HG03342 (cell line): ENCODE results near the gene HIP1.
"Not testable (repeated sequence)": the region's sequence is repeated elsewhere in the genome, so short reads cannot be mapped to it uniquely, and the experiment has no call there.

Source experiments
- ATAC-seq: cut with Tn5 transposase; IDR thresholded peaks from one replicate; pipeline ENCODE4 v1.9.1; 2021; ENCODE audit warnings: mild to moderate bottlenecking, moderate library complexity; ENCODE audit not compliant: unreplicated experiment

HIP1 gene

DNA sequence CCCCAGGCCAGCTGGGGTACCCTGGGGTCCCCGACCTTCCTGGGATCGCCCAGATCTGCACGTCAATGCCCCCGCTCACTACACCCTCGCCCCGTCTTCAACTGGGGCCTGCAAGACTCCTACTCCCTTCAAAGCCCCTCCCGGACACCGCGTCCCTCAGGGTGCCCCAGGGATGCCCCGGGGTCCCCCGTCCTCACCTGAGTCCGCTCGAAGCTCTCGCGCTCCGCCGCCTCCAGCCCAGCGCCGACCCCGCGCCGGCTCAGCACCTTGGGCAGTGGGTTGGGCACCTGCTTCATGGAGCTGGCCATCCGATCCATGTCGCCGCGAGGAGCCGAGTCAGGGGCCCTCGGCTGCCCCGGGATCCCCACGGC, at the start of gene HIP1:
Gene HIP1, minus strand, starts transcription at position 338 of the 371 bp plus-strand sequence. Its CDS starts 21 bp downstream, at position 317.
- ATAC-seq = no peak

DNA sequence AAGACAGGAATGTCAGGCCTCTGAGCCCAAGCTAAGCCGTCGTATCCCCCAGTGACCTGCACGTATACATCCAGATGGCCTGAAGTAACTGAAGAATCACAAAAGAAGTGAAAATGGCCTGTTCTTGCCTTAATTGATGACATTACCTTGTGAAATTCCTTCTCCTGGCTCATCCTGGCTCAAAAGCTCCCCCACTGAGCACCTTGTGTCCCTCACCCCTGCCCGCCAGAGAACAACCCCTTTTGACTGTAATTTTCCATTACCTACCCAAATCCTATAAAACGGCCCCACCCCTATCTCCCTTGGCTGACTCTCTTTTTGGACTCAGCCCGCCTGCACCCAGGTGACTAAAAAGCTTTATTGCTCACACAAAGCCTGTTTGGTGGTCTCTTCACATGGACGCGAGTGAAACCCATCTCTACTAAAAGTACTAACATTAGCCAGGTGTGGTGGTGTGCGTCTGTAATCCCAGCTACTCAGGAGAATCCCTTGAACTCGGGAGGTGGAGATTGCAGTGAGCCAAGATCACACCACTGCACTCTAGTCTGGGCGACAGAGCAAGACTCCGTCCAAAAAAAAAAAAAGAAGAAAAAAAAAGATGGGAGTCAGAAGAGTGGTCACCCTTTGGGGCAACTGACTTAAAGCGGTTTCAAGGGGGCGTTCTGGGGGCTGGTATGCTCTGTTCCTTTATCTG, 49.6 kb upstream of the HIP1 start:
- not testable (repeated sequence) for ATAC-seq

DNA sequence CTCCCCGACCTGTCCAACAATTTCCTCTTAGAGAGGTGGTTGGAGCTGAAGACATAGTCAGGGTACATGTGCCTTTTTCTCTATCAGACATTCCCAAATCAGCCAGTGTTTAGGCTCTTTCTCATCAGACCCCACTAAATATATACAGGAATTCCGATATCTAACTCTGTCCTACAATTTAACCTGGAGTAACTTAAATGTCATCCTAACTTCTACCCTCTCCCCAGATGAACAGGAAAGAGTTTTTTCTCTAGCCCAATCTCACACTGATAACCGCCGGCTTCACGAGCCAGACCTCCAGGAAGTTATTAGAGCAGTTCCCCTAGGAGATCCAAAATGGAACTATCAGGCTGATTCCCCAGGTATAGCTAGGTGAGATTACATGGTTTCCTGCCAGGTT, 44.3 kb upstream of the HIP1 start:
- not testable (repeated sequence) for ATAC-seq

DNA sequence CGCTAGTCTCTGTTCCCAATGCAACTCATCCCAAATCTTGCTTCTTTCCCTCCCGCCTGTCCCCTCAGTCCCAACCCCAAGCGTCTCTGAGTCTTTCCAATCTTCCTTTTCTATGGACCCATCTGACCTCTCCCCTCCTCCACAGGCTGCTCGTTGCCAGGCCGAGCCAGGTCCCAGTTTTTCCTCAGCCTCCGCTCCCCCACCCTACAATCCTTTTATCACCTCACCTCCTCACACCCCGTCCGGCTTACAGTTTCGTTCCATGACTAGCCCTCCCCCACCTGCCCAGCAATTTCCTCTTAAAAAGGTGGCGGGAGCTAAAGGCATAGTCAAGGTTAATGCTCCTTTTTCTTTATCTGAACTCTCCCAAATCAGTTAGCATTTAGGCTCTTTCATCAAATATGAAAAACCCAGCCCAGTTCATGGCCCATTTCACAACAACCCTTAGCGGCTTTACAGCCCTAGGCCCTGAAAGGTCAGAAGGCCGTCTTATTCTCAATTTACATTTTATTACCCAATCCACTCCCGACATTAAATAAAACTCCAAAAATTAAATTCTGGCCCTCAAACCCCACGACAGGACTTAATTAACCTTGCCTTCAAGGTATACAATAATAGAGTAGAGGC, 42.0 kb upstream of the HIP1 start:
- not testable (repeated sequence) for ATAC-seq

DNA sequence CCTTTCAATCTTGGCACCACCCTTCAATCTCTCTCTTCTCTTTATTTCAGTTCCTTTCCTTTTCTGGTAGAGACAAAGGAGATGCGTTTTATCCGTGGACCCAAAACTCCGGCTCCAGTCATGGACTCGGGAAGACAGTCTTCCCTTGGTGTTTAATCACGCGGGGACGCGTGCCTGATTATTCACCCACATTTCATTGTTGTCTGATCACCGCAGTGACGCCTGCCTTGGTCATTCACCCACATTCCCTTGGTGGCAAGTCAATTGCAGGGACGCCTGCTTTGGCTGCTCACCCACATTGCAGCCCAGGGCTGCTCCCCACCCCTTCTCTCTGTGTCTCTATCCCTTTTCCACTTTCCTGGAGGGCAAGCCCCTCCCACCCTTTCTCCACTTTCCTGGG, 40.8 kb upstream of the HIP1 start:
- not testable (repeated sequence) for ATAC-seq

DNA sequence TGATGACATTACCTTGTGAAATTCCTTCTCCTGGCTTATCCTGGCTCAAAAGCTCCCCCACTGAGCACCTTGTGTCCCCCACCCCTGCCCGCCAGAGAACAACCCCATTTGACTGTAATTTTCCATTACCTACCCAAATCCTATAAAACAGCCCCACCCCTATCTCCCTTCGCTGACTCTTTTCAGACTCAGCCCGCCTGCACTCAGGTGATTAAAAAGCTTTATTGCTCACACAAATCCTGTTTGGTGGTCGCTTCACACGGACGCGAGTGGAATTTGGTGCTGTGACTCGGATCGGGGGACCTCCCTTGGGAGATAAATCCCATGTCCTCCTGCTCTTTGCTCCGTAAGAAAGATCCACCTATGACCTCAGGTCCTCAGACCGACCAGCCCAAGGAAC, 40.3 kb upstream of the HIP1 start:
- not testable (repeated sequence) for ATAC-seq

DNA sequence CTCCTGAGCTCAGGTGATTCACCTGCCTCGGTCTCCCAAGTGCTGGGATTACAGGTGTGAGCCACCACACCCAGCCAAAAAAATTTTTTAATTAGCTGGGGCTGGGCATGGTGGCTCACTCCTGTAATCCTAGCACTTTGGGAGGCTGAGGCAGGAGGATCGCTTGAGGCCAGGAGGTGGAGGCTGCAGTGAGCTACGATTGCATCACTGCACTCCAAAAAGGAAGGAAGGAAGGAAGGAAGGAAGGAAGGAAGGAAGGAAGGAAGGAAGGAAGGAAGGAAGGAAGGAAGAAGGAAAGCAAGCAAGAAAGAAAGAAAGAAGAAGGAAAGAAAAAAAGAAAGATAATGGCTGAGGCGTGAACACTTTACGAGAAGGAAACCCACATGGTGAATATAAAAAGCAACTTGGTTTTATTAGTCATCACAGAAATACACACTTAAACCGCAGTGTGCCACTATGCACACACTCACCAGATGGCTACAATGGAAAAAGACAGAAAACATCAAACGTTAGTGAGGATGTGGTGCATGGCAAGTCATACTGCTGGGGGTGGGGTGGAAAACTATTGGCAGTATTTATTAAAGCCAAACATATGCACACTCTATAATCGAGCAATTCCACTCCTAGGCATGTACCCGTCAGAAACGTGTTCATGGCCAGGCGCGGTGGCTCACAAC, 37.7 kb upstream of the HIP1 start:
- no peak for ATAC-seq

DNA sequence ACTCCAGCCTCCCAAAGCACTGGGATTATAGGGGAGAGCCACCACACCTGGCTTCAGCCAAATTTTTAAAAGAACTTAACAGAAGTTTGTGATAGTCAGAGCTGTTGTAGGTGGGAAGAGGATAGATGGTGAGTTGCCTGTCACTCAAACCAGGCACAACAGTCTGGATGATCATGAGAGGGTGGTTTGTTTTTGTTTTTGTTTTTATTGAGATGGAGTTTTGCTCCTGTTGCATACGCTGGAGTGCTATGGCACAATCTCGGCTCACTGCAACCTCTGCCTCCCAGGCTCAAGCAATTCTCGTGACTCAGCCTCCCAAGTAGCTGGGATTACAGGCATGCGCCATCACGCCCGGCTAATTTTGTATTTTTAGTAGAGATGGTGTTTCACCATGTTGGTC, 35.2 kb upstream of the HIP1 start:
- not testable (repeated sequence) for ATAC-seq

DNA sequence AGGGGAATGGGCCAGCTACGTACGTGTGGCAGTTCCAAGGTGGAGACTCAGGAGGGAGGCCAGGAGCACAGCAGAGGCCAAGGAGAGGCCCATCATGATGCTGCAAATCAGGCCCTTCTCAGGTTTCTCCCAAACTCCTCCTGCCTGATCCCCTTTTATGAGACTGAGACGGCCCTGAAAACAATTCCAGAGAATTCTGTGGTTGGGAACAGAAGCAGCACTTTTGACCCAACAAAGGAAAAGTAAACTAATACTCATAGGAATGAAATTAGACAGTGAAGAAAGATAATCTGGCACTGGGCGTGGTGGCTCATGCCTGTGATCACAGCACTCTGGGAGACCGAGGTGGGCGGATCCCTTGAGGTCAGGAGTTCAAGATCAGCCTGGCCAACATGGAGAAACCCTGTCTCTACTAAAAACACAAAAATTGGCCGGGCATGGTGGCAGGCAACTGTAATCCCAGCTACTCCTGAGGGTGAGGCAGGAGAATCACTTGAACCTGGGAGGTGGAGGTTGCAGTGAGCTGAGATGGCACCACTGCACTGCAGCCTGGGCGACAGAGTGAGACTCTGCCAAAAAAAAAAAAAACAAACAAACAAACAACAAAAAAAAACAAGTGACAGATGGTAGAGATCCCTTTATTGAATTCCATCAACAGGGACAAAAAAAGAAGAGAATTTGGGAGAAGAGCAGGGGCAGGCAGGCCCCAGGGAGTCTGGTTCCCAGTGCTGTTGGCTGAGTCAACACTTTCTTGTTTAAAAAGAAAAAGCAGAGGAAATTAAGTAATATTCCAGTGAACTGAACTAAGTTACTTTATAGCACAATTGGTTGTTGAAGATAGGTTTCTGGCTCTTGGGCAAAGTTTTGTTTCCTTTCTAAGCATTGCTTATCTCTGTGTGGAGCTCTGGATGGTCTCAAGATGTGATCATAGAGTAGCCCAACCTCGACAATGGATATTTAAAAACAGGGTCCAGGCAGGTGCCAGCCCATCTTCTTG, 33.6 kb upstream of the HIP1 start, which contains the start of gene CCL26:
Gene CCL26, minus strand, starts transcription at position 131 of the 997 bp plus-strand sequence. Its CDS starts 35 bp downstream, at position 96.
- ATAC-seq = no peak

DNA sequence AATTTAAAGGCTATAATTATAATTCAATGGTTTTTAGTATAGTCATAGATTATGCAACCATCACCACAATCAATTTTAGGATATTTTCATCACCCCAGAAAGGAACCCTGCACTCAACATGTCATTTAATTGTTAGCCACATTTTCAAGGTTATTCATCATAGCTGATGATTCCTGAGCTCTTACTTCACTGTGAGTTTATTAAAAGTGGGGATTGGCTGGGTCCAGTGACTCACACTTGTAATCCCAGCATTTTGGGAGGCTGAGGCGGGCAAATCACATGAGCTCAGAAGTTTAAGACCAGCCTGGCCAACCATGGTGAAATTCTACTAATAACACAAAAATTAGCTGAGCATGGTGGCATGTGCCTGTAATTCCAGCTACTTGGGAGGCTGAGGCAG, 32.5 kb upstream of the HIP1 start:
- no peak for ATAC-seq

DNA sequence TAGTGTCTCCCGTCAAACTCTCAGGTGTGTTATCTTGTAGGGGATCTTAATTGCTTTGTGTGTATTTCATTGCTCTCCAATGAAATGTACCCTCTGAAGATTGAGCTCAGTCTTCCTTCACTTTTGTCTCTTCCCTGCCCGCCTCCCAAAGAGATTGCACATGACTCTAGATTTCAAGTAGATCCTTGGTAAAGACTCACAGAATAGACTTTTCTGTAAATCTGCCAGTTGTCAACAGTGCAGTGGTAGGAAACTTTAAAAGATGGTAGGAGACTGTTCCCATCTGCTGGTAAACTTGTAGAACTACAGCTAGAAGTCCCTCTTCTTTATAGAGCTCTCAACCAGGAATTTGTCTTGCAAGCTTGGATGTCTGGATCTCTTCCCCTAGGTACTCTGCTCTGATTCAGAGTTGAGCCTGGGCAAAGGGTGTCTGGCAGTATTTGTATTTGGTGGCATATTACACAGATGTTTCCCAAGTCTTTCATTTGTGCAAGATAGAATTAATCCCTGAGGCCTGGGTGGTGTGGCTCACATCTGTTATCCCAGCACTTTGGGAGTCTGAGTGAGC, 23.7 kb upstream of the HIP1 start:
- no peak for ATAC-seq

DNA sequence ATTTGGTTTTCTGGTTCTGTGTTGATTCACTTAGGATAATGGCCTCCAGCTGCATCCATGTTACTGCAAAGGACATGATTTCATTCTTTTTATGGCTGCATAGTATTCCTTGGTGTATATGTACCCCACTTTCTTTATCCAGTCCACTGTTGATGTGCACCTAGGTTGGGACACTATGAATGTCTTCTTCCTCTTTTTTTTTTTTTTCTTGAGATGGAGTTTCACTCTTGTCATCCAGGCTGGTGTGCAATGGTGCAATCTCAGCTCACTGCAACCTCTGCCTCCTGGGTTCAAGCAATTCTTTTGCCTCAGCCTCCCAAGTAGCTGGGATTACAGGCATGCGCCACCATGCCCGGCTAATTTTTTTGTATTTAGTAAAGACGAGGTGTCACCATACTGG, 23.1 kb upstream of the HIP1 start:
- not testable (repeated sequence) for ATAC-seq

DNA sequence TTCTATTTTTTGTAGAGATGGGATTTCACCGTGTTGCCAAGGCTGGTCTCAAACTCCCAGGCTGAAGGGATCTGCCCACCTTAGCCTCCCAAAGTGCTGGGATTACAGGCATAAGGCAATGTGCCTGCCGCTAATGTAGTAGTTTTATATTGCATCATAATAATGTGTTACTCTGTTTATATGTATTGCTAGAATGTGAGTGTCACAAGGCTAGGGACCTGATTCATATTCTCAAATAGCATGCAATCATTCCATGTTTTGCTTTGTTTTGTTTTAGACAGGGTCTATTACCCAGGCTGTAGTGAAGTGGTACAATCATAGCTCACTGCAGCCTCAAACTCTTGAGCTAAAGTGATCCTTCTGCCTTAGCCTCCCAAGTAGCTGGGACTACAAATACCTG, 19.8 kb upstream of the HIP1 start:
- no peak for ATAC-seq

DNA sequence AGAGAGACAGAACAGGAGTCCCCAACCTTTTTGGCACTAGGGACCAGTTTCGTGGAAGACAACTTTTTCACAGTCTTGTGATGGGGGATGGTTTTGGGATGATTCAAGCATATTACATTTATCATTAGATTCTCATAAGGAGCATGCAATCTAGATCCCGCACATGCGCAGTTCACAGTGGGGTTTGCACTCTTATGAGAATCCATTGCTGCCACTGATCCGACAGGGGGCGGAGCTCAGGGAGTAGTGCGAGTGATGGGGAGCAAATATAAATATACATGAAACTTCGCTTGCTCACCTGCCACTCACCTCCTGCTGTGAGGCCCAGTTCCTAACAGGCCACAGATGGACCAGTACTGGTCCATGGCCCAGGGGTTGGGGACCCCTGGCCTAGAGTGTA, 19.1 kb upstream of the HIP1 start:
- ATAC-seq = no peak

DNA sequence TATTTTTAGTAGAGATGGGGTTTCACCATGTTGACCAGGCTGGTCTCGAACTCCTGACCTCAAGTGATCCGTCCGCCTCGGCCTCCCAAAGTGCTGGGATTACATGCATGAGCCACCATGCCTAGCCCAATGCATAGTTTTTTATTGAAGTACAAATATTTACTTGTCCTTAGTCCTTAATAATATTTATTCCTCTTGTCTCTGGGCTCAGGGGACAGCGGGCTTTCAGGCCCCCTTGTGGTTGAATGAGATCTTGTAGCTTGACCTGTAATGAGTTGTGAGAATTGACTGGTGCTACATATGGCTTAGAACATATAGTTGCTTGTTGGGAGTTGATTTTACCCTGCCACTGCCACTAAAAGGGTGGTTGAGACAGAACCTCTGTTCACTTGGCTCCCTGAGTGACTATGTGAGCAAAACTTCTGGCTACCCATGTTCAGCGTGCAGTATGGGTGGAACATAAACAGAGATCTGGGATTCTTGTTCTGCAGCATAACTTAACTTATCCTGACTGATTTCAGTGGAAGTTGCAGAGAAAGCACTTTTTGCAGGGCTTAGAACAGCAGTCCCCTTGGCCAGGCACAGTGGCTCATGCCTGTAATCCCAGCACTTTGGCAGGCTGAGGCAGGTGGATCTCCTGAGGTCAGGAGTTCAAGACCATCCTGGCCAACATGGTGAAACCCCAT, 18.4 kb upstream of the HIP1 start:
- ATAC-seq = no peak

DNA sequence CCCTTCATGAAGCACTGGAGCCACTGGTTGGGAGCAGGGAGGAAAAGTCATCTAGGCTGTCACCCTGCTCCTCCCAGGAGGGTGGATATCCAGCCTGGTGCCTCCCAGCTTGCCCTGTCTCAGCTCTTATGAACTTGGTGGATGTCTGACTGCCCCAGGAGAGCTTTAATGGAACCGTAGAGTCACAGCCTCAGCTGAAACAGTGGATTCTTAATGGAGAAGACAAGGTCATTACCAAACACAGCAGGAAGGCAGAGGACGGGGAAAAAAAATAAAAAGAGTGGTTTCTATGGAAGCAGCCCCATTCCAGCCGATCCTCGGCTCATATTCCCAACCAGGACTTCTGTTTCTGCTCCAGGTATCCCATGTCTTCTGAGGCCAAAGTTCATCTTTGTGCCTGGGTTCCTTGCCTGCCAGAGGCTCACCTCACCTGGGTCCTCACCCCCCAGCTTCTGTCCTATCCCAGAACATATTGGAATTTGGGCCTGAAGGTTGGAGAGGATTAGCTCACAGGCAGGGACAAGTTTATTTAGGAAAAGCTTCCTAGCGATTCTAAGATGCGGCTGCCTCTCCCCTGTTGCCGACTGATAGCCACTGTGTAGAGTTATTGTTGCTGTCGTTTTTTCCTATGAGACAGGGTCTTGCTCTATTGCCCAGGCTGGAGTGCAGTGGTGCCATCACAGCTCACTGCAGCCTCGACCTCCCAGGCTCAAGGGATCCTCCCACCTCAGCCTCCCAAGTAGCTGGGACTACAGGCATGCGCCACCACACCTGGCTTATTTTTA, 17.7 kb upstream of the HIP1 start:
- ATAC-seq = no peak

DNA sequence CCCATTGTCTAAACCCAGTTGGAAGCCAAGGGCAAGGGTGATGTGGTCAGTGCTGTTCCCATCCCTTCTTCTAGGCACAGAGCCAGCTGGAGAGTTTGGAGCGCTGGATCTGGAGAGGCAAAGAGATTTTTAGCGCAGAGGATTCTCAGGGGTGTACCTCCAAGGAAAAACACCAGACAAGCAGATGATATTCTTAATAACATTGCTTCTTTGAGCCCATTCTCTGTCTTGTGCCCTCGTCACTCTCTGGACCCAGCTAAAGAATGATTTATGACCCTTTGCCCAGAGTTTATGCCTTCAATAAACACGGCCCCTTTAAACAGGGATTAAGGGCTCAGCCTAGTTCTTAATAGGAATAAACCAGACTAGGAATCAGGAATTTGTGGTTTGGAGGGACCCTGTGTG, 4.7 kb upstream of the HIP1 start:
- ATAC-seq = no peak

DNA sequence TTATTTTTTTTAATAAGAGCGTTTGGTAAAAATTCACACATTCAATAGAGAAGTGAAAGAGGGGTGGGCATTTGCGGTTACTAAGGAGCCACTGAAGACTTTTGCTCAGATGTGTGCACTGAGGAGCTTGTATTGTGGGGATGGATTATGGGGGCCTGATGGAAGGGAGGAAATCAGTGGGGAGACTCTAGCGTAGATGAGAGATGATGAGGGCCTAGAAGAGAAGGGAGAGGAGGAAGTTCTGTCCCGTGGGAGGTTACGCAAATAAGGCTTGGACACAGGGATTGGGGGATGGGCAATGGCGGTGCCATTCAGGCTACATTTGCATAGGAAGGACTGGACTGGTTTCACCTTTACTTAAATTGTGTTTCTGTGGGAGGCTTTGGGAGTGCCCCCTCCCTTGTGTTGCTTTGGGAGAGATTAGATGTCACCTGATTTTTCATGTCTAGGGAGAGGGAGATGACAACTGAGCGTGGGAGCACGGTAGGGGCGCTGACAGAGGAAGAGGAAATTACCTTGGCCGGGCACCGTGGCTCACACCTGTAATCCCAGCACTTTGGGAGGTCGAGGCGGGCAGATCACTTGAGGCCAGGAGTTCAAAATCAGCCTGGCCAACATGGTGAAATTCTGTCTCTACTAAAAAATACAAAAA, 2.2 kb upstream of the HIP1 start:
- no peak for ATAC-seq
